Adipose tissue (tissue), 3 donors: ENCODE results near the gene DCUN1D2. TPM values are rescaled to one million over a fixed set of nuclear protein-coding genes. Genes with fewer than 3 reads are reported as not detected.
"Not testable (repeated sequence)": the region's sequence is repeated elsewhere in the genome, so short reads cannot be mapped to it uniquely, and the experiment has no call there.

Source experiments
- H3K27ac ChIP-seq: one replicate; pipeline ENCODE4 v1.5.1; 2013; ENCODE audit warnings: low read depth, low read length
- WGBS, 3 donors: extraction: QIAGEN DNeasy Blood & Tissue Kit; methylation state at CpG; one replicate each; pipeline ENCODE4 v1.1.7; 2013; 5-methylcytosine and 5-hydroxymethylcytosine counted together
- polyA plus RNA-seq, 3 donors: library from polyadenylated mRNA; stranded (reverse); fragments of 200-250 nt; gene quantifications; one replicate each; pipeline ENCODE4 v1.2.3, GENCODE V29; 2013
- donor health status: healthy with polysubstance abuse.
- donor health status: Bipolar disorder and iron deficiency.
- donor health status: healthy.

Gene DCUN1D2
- polyA plus RNA-seq, 3 donors: 4.5 to 6.6 (median 6.6) TPM

DNA sequence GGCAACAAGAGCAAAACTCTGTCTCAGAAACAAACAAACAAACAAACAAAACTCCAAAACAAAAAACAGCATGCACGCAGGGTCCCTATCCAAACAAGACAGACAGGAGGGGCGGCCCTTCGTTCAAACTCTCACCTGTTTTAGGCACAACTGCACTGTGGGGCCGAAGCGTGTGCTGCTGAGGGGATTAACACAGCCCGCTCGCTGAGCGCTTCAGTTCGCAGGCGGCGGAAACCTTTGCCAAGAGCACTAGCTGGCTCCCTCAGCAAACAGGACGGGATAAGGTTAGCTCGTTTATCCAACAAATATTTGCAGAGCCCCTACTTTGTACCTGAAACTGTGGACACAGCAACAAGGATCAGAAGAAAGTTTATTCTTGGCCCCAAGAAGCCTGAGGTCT, 35.6 kb downstream of the DCUN1D2 start:
- H3K27ac ChIP-seq: no peak overlapping the region
- WGBS, 3 donors: 56 to 97% (median 95%) methylated on average over 13 of the region's 13 CpGs

- WGBS, 3 donors: 86 to 89% (median 89%) methylated on average over 43 to 45 of the region's 45 CpGs
- no peak within 1 kb of the TSS for H3K27ac ChIP-seq
Measured at GRCh38 chr13:113452942-113453901, 37.3 kb downstream of the DCUN1D2 start, which contains the start of gene ADPRHL1. TSS of gene ADPRHL1 (minus strand) at chr13:113453488. CDS start at chr13:113453437, 51 bp downstream.

DNA sequence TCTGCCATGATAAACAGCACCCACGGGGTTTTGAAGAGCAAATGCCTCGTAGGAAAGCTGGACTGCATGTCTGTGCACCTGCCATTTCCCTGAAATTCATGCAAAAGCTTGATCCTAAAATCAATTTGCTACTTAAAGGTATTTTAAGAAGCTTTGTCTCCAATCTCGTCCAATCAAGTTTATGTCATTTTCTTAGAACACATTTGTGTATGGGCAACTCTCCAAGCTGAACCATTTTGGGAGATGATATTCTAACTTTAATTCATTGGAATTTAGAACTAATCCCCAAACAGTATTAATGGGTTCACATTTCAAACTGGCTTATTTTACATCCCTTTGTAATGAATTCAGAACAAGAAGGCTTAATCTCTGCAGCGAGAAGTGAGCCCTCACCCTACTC, 38.0 kb downstream of the DCUN1D2 start:
- 74 to 87% (median 86%) methylated on average over 4 of the region's 4 CpGs for WGBS, 3 donors
- no peak overlapping the region for H3K27ac ChIP-seq

- no peak overlapping the region for H3K27ac ChIP-seq
- 83 to 93% (median 88%) methylated on average over 24 of the region's 24 CpGs for WGBS, 3 donors
Measured at GRCh38 chr13:113451951-113452421, 38.5 kb downstream of the DCUN1D2 start.

- not testable (repeated sequence) for H3K27ac ChIP-seq
- 54 to 72% (median 72%) methylated on average over 18 of the region's 19 CpGs for WGBS, 3 donors
Measured at GRCh38 chr13:113450861-113451620, 39.5 kb downstream of the DCUN1D2 start.

GRCh38 chr13:113450348-113450744, 40.2 kb downstream of the DCUN1D2 start:
- H3K27ac ChIP-seq: not testable (repeated sequence)
- 84 to 96% (median 88%) methylated on average over 8 to 9 of the region's 9 CpGs for WGBS, 3 donors

- H3K27ac ChIP-seq: no peak overlapping the region
Measured at GRCh38 chr13:113449693-113450347, 40.7 kb downstream of the DCUN1D2 start.

GRCh38 chr13:113448885-113449692, 41.4 kb downstream of the DCUN1D2 start:
- H3K27ac ChIP-seq: no peak overlapping the region
- WGBS, 3 donors: 17 to 57% (median 55%) methylated on average over 28 to 29 of the region's 29 CpGs

More at GRCh38 chr13:113449693-113450347, 40.7 kb downstream of the DCUN1D2 start:
- WGBS, 3 donors: 72 to 80% (median 73%) methylated on average over 13 of the region's 13 CpGs

DNA sequence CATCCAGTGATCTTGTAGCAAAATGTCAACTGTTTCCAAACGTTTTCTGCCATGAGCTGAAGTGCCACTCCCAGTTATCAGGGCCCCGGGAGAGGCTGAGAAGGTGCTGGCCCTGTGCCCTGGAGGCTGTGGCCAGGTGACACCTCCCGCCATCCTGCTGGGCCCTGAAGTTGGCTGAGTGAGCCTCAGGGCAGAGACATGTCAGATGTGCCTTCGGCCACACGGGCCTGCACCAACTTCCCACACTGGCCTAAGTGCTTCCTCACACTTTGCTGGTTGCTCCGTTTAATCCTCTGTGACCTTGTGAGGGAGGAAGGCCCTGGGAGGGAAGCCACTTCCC, 42.0 kb downstream of the DCUN1D2 start:
- 19 to 61% (median 53%) methylated on average over 6 of the region's 6 CpGs for WGBS, 3 donors
- no peak overlapping the region for H3K27ac ChIP-seq

GRCh38 chr13:113447596-113447995, 42.9 kb downstream of the DCUN1D2 start:
- H3K27ac ChIP-seq: no peak overlapping the region
- 87 to 97% (median 88%) methylated on average over 6 of the region's 6 CpGs for WGBS, 3 donors

- WGBS, 3 donors: 81 to 96% (median 94%) methylated on average over 9 of the region's 9 CpGs
- no peak overlapping the region for H3K27ac ChIP-seq
Measured at GRCh38 chr13:113446488-113446854, 44.0 kb downstream of the DCUN1D2 start.

DNA sequence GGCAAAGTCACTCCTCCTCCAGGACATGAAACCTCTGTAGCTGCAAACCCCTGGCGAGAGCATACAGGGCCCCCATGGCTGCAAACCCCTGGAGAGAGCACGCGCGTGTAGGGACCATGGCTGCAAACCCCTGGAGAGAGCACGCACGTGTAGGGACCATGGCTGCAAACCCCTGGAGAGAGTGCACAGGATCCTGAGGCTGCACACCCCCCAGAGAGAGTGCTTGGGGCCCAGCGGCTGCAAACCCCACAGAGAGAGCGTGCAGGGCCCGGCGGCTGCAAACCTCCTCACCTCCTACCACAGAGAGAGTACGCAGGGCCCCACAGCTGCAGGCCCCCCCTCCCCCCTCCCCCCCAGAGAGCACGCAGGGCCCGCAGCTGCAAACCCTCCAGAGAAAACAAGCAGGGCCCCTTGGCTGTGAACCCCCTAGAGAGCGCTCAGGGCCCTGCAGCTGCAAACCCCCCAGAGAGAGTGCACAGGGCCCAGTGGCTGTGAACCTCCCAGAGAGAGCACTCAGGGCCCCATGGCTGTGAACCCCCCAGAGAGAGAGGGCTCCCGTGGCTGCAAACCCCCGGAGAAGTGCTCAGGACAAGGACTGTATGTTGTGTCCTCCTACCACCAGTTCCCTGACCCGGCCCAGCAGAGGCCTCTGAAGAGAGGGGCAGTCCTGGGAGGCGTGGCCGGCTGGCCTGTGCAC, 44.6 kb downstream of the DCUN1D2 start:
- H3K27ac ChIP-seq: no peak overlapping the region
- WGBS, 3 donors: 61 to 75% (median 64%) methylated on average over 16 to 19 of the region's 19 CpGs

- 93 to 95% (median 95%) methylated on average over 15 of the region's 15 CpGs for WGBS, 3 donors
- H3K27ac ChIP-seq: no peak overlapping the region
Measured at GRCh38 chr13:113443991-113444390, 46.5 kb downstream of the DCUN1D2 start.

DNA sequence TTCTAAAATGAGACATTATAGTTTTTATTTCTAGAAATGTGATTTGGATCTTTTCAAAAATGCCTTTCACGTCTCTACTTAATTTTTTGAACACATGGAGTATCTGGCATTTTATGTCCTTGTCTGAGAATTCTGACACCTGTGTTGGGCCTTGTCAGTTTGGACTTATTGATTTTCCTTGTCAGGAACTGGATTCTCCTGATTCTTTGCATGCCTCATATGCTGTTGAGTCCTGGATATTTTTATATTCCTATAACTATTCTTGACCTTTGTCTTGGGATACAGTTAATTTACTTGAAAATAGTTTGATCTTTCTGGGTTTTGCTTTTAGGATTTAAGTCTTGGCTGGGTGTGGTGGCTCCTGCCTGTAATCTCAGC, 47.5 kb downstream of the DCUN1D2 start:
- 42 to 95% (median 93%) methylated on average over 1 of the region's 1 CpG for WGBS, 3 donors
- no peak overlapping the region for H3K27ac ChIP-seq

DNA sequence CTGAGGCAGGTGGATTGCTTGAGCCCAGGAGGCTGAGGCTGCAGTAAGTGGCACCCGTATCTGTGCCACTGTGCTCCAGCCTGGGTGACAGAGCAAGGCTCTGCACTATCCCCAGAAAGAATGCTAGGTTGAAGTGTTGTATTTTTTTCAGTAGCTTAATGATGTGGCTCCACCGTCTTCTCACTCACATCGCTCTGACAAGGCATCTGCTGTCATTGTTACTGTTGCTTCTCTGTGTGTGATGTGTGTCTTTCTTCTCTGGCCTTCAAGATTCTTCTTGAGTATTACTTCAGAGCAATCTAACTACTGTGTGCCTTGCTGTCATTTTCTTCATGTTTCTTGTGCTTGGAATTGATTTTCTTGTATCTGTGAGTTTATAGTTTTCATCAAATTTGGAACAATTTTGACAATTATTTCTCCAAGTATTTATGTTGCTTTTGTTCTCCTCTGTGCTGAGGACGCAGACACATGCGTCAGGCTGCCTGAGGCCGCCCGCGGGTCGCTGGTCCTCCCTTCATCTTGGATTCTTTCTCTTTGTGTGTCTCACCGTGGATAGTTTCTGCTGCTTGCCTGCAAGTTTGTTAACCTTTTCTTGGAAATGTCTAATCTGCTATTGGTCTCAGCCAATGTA, 48.0 kb downstream of the DCUN1D2 start:
- 64 to 94% (median 88%) methylated on average over 10 of the region's 10 CpGs for WGBS, 3 donors
- H3K27ac ChIP-seq: no peak overlapping the region

DNA sequence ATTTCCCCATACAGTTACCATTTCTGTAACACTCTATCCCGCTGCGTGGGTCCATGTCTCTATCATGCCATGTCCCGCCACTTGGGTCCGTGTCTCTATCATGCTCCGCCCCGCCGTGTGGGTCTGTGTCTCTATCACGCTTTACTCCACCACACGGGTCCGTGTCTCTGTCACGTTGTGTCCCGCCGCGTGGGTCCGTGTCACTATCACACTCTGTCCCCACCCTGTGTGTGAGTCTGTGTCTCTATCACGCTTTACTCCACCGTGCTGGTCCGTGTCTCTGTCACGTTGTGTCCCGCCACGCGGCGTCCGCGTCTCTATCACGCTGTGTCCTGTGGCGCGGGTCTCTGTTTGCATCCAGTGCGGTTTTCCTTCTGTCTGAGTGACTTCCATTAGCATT, 48.9 kb downstream of the DCUN1D2 start:
- H3K27ac ChIP-seq: no peak overlapping the region
- WGBS, 3 donors: 96 to 98% (median 98%) methylated on average over 29 of the region's 29 CpGs

- WGBS, 3 donors: 44 to 84% (median 73%) methylated on average over 17 of the region's 17 CpGs
- H3K27ac ChIP-seq: no peak overlapping the region
Measured at GRCh38 chr13:113437408-113438010, 53.0 kb downstream of the DCUN1D2 start.
